ENCODE data around the gene RASA3. TPM values are rescaled to one million over a fixed set of nuclear protein-coding genes. Genes with fewer than 3 reads are reported as not detected.

The RASA3 gene
- total RNA-seq, 1 experiment from 2014 or later = 9.1 TPM

GRCh38 chr13:113931841-113932459, 200.5 kb downstream of the RASA3 start:
- no peaks in the 10 kb centered on the region for H3K9me2 ChIP-seq (replicated peaks; ENCODE audit: low read length)
- H3K79me2 ChIP-seq (ENCODE audit: low read length) = no peaks in the 10 kb centered on the region
- no peak overlapping the region for H3K9ac ChIP-seq (ENCODE audit: low read length)
- H3K36me3 ChIP-seq (ENCODE audit: low read depth, low read length) = no peaks in the 10 kb centered on the region
- H2AFZ ChIP-seq (ENCODE audit: low read length) = no peak overlapping the region
- DNase-seq (no peak), ATAC-seq (no peak)
- H3K27me3 ChIP-seq (ENCODE audit: low read length) = no peaks in the 10 kb centered on the region
- no peaks in the 10 kb centered on the region for H4K20me1 ChIP-seq (ENCODE audit: low read length)
- no peaks in the 10 kb centered on the region for H3F3A ChIP-seq (ENCODE audit: low read length, unreplicated experiment)
- TF ChIP-seq CTCF (conservative IDR thresholded peaks at IDR 0.05; ENCODE audit: low read depth, low read length) (no peak), EZH2phosphoT487 (IDR thresholded peaks at IDR 0.05; ENCODE audit: borderline replicate concordance, low read length) (no peak), EZH2 (IDR thresholded peaks at IDR 0.05; ENCODE audit: low read length, unreplicated experiment) (no peak)
- no peak overlapping the region for H3K27ac ChIP-seq (ENCODE audit: low read length)
- no peak overlapping the region for H3K4me3 ChIP-seq (ENCODE audit: low read length)
- H3K4me1 ChIP-seq (ENCODE audit: insufficient read depth, low read length) = no peaks in the 10 kb centered on the region
- intact Hi-C loops (cut with micrococcal nuclease) = no loop called here
- BruUV-seq (replicated peaks) = no TSS peak
- ChIA-PET CTCF (no interaction called here), POLR2A (ENCODE audit: unreplicated experiment) (no interaction called here)
- no peaks in the 10 kb centered on the region for H3K9me3 ChIP-seq (ENCODE audit: low read length)
- no peak overlapping the region for H3K4me2 ChIP-seq (ENCODE audit: low read length)

GRCh38 chr13:113930671-113931637, 201.5 kb downstream of the RASA3 start:
- CTCF ChIA-PET = no interaction called here

More at GRCh38 chr13:113930671-113931637, 201.5 kb downstream of the RASA3 start:
- no peaks in the 10 kb centered on the region for H4K20me1 ChIP-seq (ENCODE audit: low read length)
- no peak overlapping the region for H3K4me2 ChIP-seq (ENCODE audit: low read length)
- H3K4me3 ChIP-seq (ENCODE audit: low read length) = no peak overlapping the region
- POLR2A ChIA-PET (ENCODE audit: unreplicated experiment) = no interaction called here
- no peak for TF ChIP-seq EZH2 (IDR thresholded peaks at IDR 0.05; ENCODE audit: low read length, unreplicated experiment)
- no peak for TF ChIP-seq EZH2phosphoT487 (IDR thresholded peaks at IDR 0.05; ENCODE audit: borderline replicate concordance, low read length)
- no peak for TF ChIP-seq CTCF (conservative IDR thresholded peaks at IDR 0.05; ENCODE audit: low read depth, low read length)
- H3K9me3 ChIP-seq (ENCODE audit: low read length) = no peaks in the 10 kb centered on the region
- DNase-seq = no peak
- H3K27ac ChIP-seq (ENCODE audit: low read length) = no peak overlapping the region
- no TSS peak for BruUV-seq (replicated peaks)
- H3K9me2 ChIP-seq (replicated peaks; ENCODE audit: low read length) = no peaks in the 10 kb centered on the region
- H3K79me2 ChIP-seq (ENCODE audit: low read length) = no peaks in the 10 kb centered on the region
- no peak for ATAC-seq
- no peak overlapping the region for H2AFZ ChIP-seq (ENCODE audit: low read length)
- H3F3A ChIP-seq (ENCODE audit: low read length, unreplicated experiment) = no peaks in the 10 kb centered on the region
- H3K4me1 ChIP-seq (ENCODE audit: insufficient read depth, low read length) = no peaks in the 10 kb centered on the region
- intact Hi-C loops (cut with micrococcal nuclease) = no loop called here
- H3K9ac ChIP-seq (ENCODE audit: low read length) = no peak overlapping the region
- H3K36me3 ChIP-seq (ENCODE audit: low read depth, low read length) = no peaks in the 10 kb centered on the region
- H3K27me3 ChIP-seq (ENCODE audit: low read length) = no peaks in the 10 kb centered on the region
